IPS DF 4.7 (cell line): ENCODE data around the gene EGLN3.

Experiments
- DNase-seq: peaks from one replicate; pipeline ENCODE4 v3.0.0-alpha.2; 2013; ENCODE audit warnings: low spot score; ENCODE audit errors: extremely low read depth

The EGLN3 gene

GRCh38 chr14:33915682-33916081 lies 35.2 kb downstream of the EGLN3 start:
- DNase-seq = no peak

GRCh38 chr14:33914676-33915516 lies 36.0 kb downstream of the EGLN3 start:
- no peak for DNase-seq

GRCh38 chr14:33911046-33911445 lies 39.8 kb downstream of the EGLN3 start:
- no peak for DNase-seq

- no peak for DNase-seq
Observed at GRCh38 chr14:33910435-33910834, 40.4 kb downstream of the EGLN3 start.

GRCh38 chr14:33909380-33910084 lies 41.3 kb downstream of the EGLN3 start:
- DNase-seq = no peak

- no peak for DNase-seq
Observed at GRCh38 chr14:33908540-33909223, 42.2 kb downstream of the EGLN3 start.

GRCh38 chr14:33906968-33907367 lies 43.9 kb downstream of the EGLN3 start:
- no peak for DNase-seq

GRCh38 chr14:33904609-33905008 lies 46.3 kb downstream of the EGLN3 start:
- DNase-seq = no peak

GRCh38 chr14:33903369-33903768 lies 47.5 kb downstream of the EGLN3 start:
- DNase-seq = no peak

- no peak for DNase-seq
Observed at GRCh38 chr14:33902363-33902762, 48.5 kb downstream of the EGLN3 start.

GRCh38 chr14:33901426-33902155 lies 49.3 kb downstream of the EGLN3 start:
- DNase-seq = no peak

GRCh38 chr14:33900706-33901105 lies 50.2 kb downstream of the EGLN3 start:
- DNase-seq = no peak

- DNase-seq = no peak
Observed at GRCh38 chr14:33899723-33900341, 51.0 kb downstream of the EGLN3 start.

GRCh38 chr14:33897878-33898535 lies 52.9 kb downstream of the EGLN3 start:
- no peak for DNase-seq

- no peak for DNase-seq
Observed at GRCh38 chr14:33897382-33897781, 53.5 kb downstream of the EGLN3 start.

- no peak for DNase-seq
Observed at GRCh38 chr14:33894339-33894738, 56.5 kb downstream of the EGLN3 start.

- no peak for DNase-seq
Observed at GRCh38 chr14:33891700-33892099, 59.2 kb downstream of the EGLN3 start.

- no peak for DNase-seq
Observed at GRCh38 chr14:33884916-33885315, 66.0 kb downstream of the EGLN3 start.

GRCh38 chr14:33880330-33880729 lies 70.5 kb downstream of the EGLN3 start:
- DNase-seq = no peak

GRCh38 chr14:33879684-33880286 lies 71.1 kb downstream of the EGLN3 start:
- no peak for DNase-seq
